Loucy (cell line): ENCODE data around the gene PIKFYVE.

Experiments
- H2AFZ ChIP-seq: fragments of 200-600 bp; sonication (generic); 2 replicates; pipeline ENCODE4 v1.6.0; 2016; ENCODE audit warnings: antibody characterized with exemption, mild to moderate bottlenecking, low read length, moderate library complexity
- H3F3A ChIP-seq: fragments of 200-600 bp; 2 replicates; pipeline ENCODE4 v1.6.0; 2016; ENCODE audit warnings: antibody characterized with exemption, low read depth, mild to moderate bottlenecking
- H3K27me3 ChIP-seq: fragments of 200-600 bp; sonication (generic); 2 replicates; pipeline ENCODE4 v1.6.1; 2014; ENCODE audit warnings: low read length, mild to moderate bottlenecking; ENCODE audit not compliant: insufficient read depth, poor library complexity, severe bottlenecking
- H3K36me3 ChIP-seq: fragments of 200-600 bp; sonication (generic); 2 replicates; pipeline ENCODE4 v1.6.1; 2016; ENCODE audit warnings: low read length; ENCODE audit not compliant: insufficient read depth
- H3K4me1 ChIP-seq: fragments of 200-600 bp; sonication (generic); 2 replicates; pipeline ENCODE4 v1.5.1; 2014; ENCODE audit warnings: low read length, mild to moderate bottlenecking; ENCODE audit not compliant: insufficient read depth, poor library complexity, severe bottlenecking
- H3K4me2 ChIP-seq: fragments of 200-600 bp; sonication (generic); 2 replicates; pipeline ENCODE4 v1.6.0; 2014; ENCODE audit warnings: antibody characterized with exemption, low read length, low read depth, mild to moderate bottlenecking; ENCODE audit not compliant: poor library complexity, severe bottlenecking
- H3K4me3 ChIP-seq: fragments of 200-600 bp; sonication (generic); 2 replicates; pipeline ENCODE4 v1.5.1; 2014; ENCODE audit warnings: low read length, mild to moderate bottlenecking, mixed read lengths; ENCODE audit not compliant: poor library complexity, severe bottlenecking
- H3K79me2 ChIP-seq: fragments of 200-600 bp; sonication (generic); 2 replicates; pipeline ENCODE4 v1.6.1; 2014; ENCODE audit warnings: low read length; ENCODE audit not compliant: insufficient read depth
- H3K9ac ChIP-seq: fragments of 200-600 bp; sonication (generic); 2 replicates; pipeline ENCODE4 v1.6.0; 2014; ENCODE audit warnings: mild to moderate bottlenecking, low read depth, low read length, moderate library complexity; ENCODE audit not compliant: poor library complexity, severe bottlenecking
- H3K9me2 ChIP-seq: fragments of 200-600 bp; sonication (generic); replicated peaks from 2 replicates; pipeline ENCODE4 v1.6.1; 2016; ENCODE audit warnings: low read depth, low read length, mixed read lengths
- H3K9me3 ChIP-seq: fragments of 200-600 bp; sonication (generic); 2 replicates; pipeline ENCODE4 v1.6.1; 2014; ENCODE audit warnings: mild to moderate bottlenecking, antibody characterized with exemption, low read length, low read depth; ENCODE audit not compliant: insufficient read depth
- H4K20me1 ChIP-seq: fragments of 200-600 bp; sonication (generic); 2 replicates; pipeline ENCODE4 v1.6.0; 2014; ENCODE audit warnings: antibody characterized with exemption, low read length, mild to moderate bottlenecking; ENCODE audit not compliant: insufficient read depth, poor library complexity, severe bottlenecking
- EZH2phosphoT487 ChIP-seq: fragments of 200-600 bp; IDR thresholded peaks from 2 replicates; pipeline ENCODE4 v1.6.1; 2018; ENCODE audit warnings: antibody characterized with exemption, mild to moderate bottlenecking, moderate library complexity, borderline replicate concordance
- TF ChIP-seq, protein P1 (sequence below): fragments of 200-600 bp; sonication (generic); conservative IDR thresholded peaks from 2 replicates; pipeline ENCODE4 v1.5.1; 2014; ENCODE audit warnings: mild to moderate bottlenecking, antibody characterized with exemption, low read length

Gene PIKFYVE

DNA sequence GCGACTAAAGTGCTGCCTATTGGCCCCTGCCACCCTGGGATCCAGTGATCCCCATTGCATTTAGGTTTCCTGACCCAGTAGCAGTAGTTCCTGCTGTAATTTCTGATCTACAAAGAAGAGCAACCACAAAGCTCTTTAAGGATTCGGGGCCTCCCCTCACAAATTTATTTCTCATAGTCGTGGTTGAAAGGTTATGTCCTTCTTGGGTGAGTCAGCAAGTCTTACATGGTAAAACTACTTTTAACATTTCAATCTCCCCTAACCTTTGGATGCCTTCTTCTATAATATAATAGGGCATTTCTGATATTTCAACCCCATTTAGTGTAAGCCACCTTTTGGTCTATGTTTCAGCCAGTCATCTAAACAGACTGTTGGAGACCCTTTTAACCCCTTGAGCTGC, 14.9 kb downstream of the PIKFYVE start:
- H2AFZ ChIP-seq, result no peak overlapping the region
- H3K27me3 ChIP-seq, result no peaks in the 10 kb centered on the region
- H3K4me2 ChIP-seq, result peak overlapping the region; percentile 46
- H3K36me3 ChIP-seq, result peaks cover 88% of the 10 kb centered on the region
- H3F3A ChIP-seq, result no peaks in the 10 kb centered on the region
- H3K9me2 ChIP-seq, result no peaks in the 10 kb centered on the region
- H4K20me1 ChIP-seq, result peaks cover 66% of the 10 kb centered on the region
- TF ChIP-seq, protein P1, sequence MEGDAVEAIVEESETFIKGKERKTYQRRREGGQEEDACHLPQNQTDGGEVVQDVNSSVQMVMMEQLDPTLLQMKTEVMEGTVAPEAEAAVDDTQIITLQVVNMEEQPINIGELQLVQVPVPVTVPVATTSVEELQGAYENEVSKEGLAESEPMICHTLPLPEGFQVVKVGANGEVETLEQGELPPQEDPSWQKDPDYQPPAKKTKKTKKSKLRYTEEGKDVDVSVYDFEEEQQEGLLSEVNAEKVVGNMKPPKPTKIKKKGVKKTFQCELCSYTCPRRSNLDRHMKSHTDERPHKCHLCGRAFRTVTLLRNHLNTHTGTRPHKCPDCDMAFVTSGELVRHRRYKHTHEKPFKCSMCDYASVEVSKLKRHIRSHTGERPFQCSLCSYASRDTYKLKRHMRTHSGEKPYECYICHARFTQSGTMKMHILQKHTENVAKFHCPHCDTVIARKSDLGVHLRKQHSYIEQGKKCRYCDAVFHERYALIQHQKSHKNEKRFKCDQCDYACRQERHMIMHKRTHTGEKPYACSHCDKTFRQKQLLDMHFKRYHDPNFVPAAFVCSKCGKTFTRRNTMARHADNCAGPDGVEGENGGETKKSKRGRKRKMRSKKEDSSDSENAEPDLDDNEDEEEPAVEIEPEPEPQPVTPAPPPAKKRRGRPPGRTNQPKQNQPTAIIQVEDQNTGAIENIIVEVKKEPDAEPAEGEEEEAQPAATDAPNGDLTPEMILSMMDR, result no peak
- TF ChIP-seq EZH2phosphoT487, result no peak
- H3K4me3 ChIP-seq, result peak overlapping the region; percentile 31
- H3K9ac ChIP-seq, result no peak overlapping the region
- no peaks in the 10 kb centered on the region for H3K9me3 ChIP-seq
- peaks cover 34% of the 10 kb centered on the region for H3K4me1 ChIP-seq
- peaks cover 88% of the 10 kb centered on the region for H3K79me2 ChIP-seq

DNA sequence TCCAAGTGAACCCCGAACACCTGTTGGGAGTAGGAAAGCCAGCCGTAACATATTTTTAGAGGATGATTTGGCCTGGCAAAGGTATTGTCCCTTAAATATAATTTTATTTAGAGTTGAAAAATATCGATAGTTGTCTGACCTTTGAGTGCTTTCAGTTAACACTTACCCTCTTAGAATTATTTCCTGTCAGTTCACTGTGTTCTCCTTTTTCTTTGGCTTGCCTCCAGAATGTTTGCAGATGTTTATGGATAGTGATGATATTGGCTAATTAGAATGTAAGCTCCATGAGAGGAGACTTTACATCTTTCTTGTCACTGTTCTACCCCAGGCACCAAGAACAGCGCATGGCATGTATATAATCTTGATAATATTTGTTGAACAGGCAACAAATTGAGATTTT, 19.8 kb downstream of the PIKFYVE start:
- Histone ChIP-seq H3K27me3 (no peaks in the 10 kb centered on the region), H3K36me3 (peaks cover 80% of the 10 kb centered on the region), H3K9ac (no peak overlapping the region), H3K9me2 (no peaks in the 10 kb centered on the region), H3F3A (no peaks in the 10 kb centered on the region), H2AFZ (no peak overlapping the region), H3K9me3 (peaks cover 9% of the 10 kb centered on the region; the same call in 1 of the 2 replicates), H3K4me3 (no peak overlapping the region), H4K20me1 (peaks cover 40% of the 10 kb centered on the region), H3K4me2 (no peak overlapping the region), H3K79me2 (peaks cover 62% of the 10 kb centered on the region), H3K4me1 (peaks cover 8% of the 10 kb centered on the region)
- TF ChIP-seq EZH2phosphoT487, result no peak
- TF ChIP-seq, protein P1, result no peak

DNA sequence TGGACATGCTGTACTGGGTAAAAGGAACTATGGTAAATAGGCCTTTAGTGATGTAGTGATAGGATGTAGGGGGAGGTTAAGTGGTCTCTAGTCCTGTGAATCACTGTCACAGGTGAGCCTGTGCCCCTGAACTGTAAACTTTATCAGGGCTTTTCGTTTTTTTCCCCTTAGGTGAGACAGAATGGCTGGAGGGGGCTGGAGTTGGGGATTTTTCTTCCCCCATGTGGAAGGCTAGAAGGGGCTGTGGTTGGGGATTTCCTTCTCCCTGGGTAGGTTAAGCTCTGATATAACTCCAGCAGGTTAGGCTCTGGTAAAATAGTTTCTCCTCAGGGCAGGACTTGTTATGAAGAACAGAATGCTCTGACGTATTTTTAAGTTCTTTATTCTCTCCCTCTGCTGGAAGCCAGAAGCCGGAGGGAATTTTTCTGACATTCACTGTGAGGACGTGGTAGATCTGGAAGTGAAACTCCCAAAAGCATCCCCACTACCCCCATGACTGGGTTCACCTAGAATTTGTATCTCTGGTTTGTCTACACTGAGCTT, 28.5 kb downstream of the PIKFYVE start:
- H4K20me1 ChIP-seq, result peaks cover 61% of the 10 kb centered on the region
- peaks cover 74% of the 10 kb centered on the region for H3K79me2 ChIP-seq
- no peaks in the 10 kb centered on the region for H3K9me2 ChIP-seq
- no peak overlapping the region for H3K4me3 ChIP-seq
- H3F3A ChIP-seq, result no peaks in the 10 kb centered on the region
- peaks cover 14% of the 10 kb centered on the region; the same call in 1 of the 2 replicates for H3K9me3 ChIP-seq
- H3K27me3 ChIP-seq, result no peaks in the 10 kb centered on the region
- no peak overlapping the region for H3K4me2 ChIP-seq
- no peak overlapping the region for H3K9ac ChIP-seq
- peaks cover 91% of the 10 kb centered on the region for H3K36me3 ChIP-seq
- no peak overlapping the region for H2AFZ ChIP-seq
- no peak for TF ChIP-seq EZH2phosphoT487
- TF ChIP-seq, protein P1, result no peak
- peaks cover 13% of the 10 kb centered on the region for H3K4me1 ChIP-seq
